ENCODE measurements around the gene RPL29.

GRCh38 chr3:52030714-52031310 is 35.1 kb upstream of the RPL29 start:
- TF ChIP-seq CTCF (IDR thresholded peaks at IDR 0.05; ENCODE audit: insufficient read depth, low read depth, low read length), result no peak
- TF ChIP-seq EZH2 (IDR thresholded peaks at IDR 0.05; ENCODE audit: insufficient read depth, low read length), result no peak
